ENCODE measurements around the gene OPRL1.
"Not testable (repeated sequence)": the region's sequence is repeated elsewhere in the genome, so short reads cannot be mapped to it uniquely, and the experiment has no call there.

OPRL1 gene

GRCh38 chr20:64106435-64106961 is 26.6 kb downstream of the OPRL1 start:
- no peak for DNase-seq

- DNase-seq, result no peak
Observed at GRCh38 chr20:64106981-64107735, 27.3 kb downstream of the OPRL1 start, which contains the start of gene NPBWR2. TSS of gene NPBWR2 (minus strand) at chr20:64107565. CDS start at chr20:64106831, 734 bp downstream.

- no peak for DNase-seq
Observed at GRCh38 chr20:64107736-64108457, 28.0 kb downstream of the OPRL1 start.

- DNase-seq, result no peak
Observed at GRCh38 chr20:64108731-64109681, 29.1 kb downstream of the OPRL1 start.

- no peak for DNase-seq
Observed at GRCh38 chr20:64109831-64110391, 30.0 kb downstream of the OPRL1 start.

- no peak for DNase-seq
Observed at GRCh38 chr20:64110411-64111068, 30.7 kb downstream of the OPRL1 start.

- no peak for DNase-seq
Observed at GRCh38 chr20:64111841-64112641, 32.2 kb downstream of the OPRL1 start.

- DNase-seq, result no peak
Observed at GRCh38 chr20:64112691-64113443, 33.0 kb downstream of the OPRL1 start.

- DNase-seq, result no peak
Observed at GRCh38 chr20:64113444-64113775, 33.5 kb downstream of the OPRL1 start.

GRCh38 chr20:64113796-64114355 is 34.0 kb downstream of the OPRL1 start:
- no peak for DNase-seq

- no peak for DNase-seq
Observed at GRCh38 chr20:64114356-64114971, 34.6 kb downstream of the OPRL1 start.

GRCh38 chr20:64115171-64115911 is 35.5 kb downstream of the OPRL1 start:
- DNase-seq, result no peak

- no peak for DNase-seq
Observed at GRCh38 chr20:64116016-64116415, 36.1 kb downstream of the OPRL1 start.

GRCh38 chr20:64116541-64117431 is 36.9 kb downstream of the OPRL1 start:
- DNase-seq, result no peak

GRCh38 chr20:64117432-64117777 is 37.5 kb downstream of the OPRL1 start:
- DNase-seq, result not testable (repeated sequence)

GRCh38 chr20:64119301-64119680 is 39.4 kb downstream of the OPRL1 start:
- DNase-seq, result no peak

GRCh38 chr20:64119681-64120341 is 39.9 kb downstream of the OPRL1 start:
- DNase-seq, result no peak

Data from fibroblast of skin of right biceps (primary cell).